ENCODE results near the gene WRAP53. TPM values are rescaled to one million over a fixed set of nuclear protein-coding genes. Genes with fewer than 3 reads are reported as not detected.

Gene WRAP53
- total and polyA plus RNA-seq, 2 of the 13 experiments (the other 11 are each of a cell fraction or from before 2014, with no cell fraction given) = 7.0 to 19.5 TPM

GRCh38 chr17:7687908-7688807, at the start of gene WRAP53 (continued):
- no peak for TF ChIP-seq MLX (CRISPR knock-in tag; IDR thresholded peaks at IDR 0.05)
- TF ChIP-seq RAD51 (IDR thresholded peaks at IDR 0.05; ENCODE audit: borderline replicate concordance) = no peak
- TF ChIP-seq E2F2 (CRISPR knock-in tag; IDR thresholded peaks at IDR 0.05; ENCODE audit: borderline replicate concordance) = no peak
- TF ChIP-seq RFXAP (CRISPR knock-in tag; IDR thresholded peaks at IDR 0.05; ENCODE audit: borderline replicate concordance) = peak; percentile 26; the same call in 1 of the 2 replicates
- no peak for TF ChIP-seq ATF7 (IDR thresholded peaks at IDR 0.05)
- TF ChIP-seq ATF7 (CRISPR knock-in tag; IDR thresholded peaks at IDR 0.05) = no peak
- peak; percentile 52; the same call in 1 of the 2 replicates for TF ChIP-seq CHD4 (IDR thresholded peaks at IDR 0.05; ENCODE audit: borderline replicate concordance, low read length)
- TF ChIP-seq MTA1 (CRISPR knock-in tag; IDR thresholded peaks at IDR 0.05; ENCODE audit: borderline replicate concordance) = no peak
- no peak for TF ChIP-seq ZNF782 (CRISPR knock-in tag; IDR thresholded peaks at IDR 0.05; ENCODE audit: borderline replicate concordance)
- no peak; the same call in none of the 2 replicates for TF ChIP-seq FOXA3 (CRISPR knock-in tag; IDR thresholded peaks at IDR 0.05)
- TF ChIP-seq NFYC (CRISPR knock-in tag; IDR thresholded peaks at IDR 0.05) = peak; percentile 80
- no peak for TF ChIP-seq ZBTB4 (CRISPR knock-in tag; IDR thresholded peaks at IDR 0.05; ENCODE audit: borderline replicate concordance)
- TF ChIP-seq KLF15 (CRISPR knock-in tag; IDR thresholded peaks at IDR 0.05; ENCODE audit: borderline replicate concordance) = no peak
- no peak for TF ChIP-seq ZNF10 (CRISPR knock-in tag; IDR thresholded peaks at IDR 0.05; ENCODE audit: borderline replicate concordance, low read depth)
- TF ChIP-seq JUND (CRISPR knock-in tag; IDR thresholded peaks at IDR 0.05) = no peak
- peak; percentile 18; the same call in 1 of the 2 replicates for TF ChIP-seq NFKBIZ (CRISPR knock-in tag; IDR thresholded peaks at IDR 0.05)
- TF ChIP-seq DR1 (CRISPR knock-in tag; IDR thresholded peaks at IDR 0.05) = no peak
- 0 out of 2 replicates have a peak, but pooled peaks have one; percentile 39 for TF ChIP-seq PBX3 (CRISPR knock-in tag; IDR thresholded peaks at IDR 0.05; ENCODE audit: borderline replicate concordance)
- no peak for TF ChIP-seq NCOA1 (CRISPR knock-in tag; IDR thresholded peaks at IDR 0.05)
- TF ChIP-seq ZNF512 (CRISPR knock-in tag; IDR thresholded peaks at IDR 0.05) = no peak
- no peak for TF ChIP-seq MTA3 (CRISPR knock-in tag; IDR thresholded peaks at IDR 0.05)
